NCI-H2029 treated with DMSO at 0.1 percent for 48 hours (cell line): Measurements from ENCODE around the gene FXYD3.
"Not testable (repeated sequence)": the region's sequence is repeated elsewhere in the genome, so short reads cannot be mapped to it uniquely, and the experiment has no call there.

Experiments used
- DNase-seq: peaks from one replicate; lab custom pipeline; 2025; lab: John Stamatoyannopoulos, UW

The FXYD3 gene

DNA sequence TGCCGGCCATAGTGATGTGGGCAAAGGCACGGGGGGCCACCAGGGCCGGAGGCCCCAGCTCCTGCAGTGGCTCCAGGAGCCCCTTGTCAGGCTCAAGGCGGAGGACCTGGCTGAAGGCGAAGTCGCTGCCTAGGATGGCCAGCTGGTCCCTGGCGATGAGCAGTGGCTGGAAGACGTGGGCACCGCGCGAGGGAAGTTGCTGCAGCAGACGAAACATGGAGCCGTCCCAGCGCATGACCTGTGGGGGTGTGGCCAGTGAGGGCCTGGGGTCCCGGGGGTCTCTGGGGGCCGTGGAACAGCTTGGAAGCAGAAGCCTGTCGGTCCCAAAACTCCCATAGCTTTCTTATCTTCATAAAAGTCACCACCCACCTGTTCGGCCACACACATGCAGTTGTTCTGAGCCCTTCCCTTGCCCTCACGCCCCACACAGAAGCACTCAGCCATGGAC is 9.7 kb downstream of the FXYD3 start:
- no peak for DNase-seq

DNA sequence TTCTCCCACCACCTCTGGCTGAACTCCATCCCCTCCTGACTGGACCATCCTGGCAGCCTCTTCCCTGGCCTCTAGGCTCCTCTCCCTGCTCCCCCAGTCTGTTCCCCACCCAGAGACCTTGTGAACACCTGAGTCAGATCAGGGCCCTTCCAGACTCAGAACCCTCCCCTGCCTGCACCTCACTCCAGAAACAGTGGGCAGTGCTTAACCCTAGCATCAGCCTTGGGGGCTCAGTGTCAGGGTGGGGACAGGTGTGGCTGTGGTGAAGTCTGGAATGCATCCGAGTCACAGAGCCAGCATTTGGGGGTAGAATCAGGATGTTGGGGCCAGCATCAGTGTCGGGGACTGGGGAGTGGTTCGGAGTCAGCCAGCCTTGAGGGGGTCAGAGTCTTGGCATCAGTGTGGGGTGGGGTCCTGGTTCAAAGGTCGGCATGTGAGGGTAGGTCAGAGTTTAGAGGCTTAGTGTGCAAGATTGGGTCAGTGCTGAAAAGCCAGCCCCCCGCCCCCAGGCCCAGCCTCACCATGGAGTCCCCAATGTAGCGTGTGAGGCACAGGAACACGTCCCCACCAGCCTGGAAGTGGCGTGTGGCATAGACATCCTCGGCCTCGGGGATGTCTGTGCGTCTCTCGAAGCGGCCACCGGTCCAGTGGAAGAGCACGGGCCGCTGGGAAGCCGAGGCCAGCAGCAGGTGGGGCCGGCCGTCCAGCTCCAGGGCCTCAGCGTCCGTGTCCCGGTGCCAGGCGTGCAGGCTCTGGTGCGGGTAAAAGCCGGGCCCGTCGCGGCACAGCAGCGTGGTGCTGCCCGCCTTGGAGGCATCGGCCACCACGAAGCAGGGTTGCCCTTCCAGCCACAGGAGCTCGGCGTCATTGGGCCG is 10.4 kb downstream of the FXYD3 start:
- no peak for DNase-seq

DNA sequence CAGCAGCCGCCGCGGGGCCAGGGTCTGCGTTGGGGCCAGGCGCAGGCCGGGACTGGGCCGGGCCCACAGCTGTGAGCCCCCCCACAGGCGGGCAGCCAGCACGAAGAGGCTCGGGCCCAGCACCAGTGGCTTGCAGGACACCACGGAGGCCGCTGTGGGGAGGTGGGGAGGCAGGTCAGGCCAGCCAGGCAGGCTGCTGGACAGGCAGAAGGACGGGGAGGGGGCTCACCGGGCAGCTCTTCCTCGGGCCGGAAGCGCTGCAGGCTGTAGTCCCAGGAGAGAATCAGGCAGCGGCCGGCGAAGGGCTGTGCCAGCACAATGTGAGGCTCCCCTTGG is 11.0 kb downstream of the FXYD3 start:
- DNase-seq = no peak

DNA sequence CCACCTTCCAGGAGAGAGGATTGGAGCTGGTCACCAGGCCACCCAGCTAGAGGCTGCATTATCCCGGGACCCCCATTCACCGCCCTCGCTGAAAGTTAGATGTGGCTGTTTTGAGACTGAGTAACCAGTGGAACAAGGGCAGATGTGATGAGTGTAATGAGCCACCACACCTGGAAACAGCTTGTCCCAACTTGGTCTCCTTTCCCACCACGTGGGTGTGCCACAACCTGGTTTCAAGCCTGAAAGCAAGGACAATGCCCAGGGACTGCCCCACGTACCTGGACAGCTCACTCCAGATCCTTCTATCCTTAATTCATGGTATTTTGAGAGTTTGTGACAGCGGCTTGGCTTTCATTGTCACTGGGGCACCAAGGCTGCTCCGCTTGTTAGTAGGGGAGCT is 12.2 kb downstream of the FXYD3 start:
- no peak for DNase-seq

DNA sequence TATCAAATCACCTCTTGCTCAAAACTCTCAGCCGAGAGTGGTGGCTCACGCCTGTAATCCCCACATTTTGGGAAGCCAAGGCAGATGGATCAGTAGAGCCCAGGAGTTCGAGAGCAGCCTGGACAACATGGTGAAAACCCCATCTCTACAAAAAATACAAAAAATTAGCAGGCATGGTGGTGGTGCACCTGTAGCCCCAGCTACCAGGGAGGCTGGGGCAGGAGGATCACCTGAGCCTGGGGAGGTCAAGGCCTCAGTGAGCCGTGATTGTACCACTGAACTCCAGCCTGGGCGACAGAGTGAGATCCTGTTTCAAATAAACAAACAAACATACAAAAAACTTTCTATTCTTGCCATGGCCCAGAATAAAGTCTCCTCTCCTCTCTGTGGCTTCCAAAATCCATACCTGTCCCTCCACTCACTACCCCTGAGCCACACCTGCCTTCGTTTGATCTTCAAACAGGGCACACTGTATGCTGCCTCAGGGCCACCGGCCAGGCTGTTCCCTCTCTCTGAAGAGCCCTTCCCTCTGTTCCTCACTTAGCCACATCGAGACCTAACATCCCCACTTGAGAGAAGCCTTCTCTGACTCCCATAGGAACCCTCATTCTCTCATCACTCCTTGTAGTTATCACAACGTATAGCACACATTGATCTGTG is 12.9 kb downstream of the FXYD3 start:
- no peak for DNase-seq

DNA sequence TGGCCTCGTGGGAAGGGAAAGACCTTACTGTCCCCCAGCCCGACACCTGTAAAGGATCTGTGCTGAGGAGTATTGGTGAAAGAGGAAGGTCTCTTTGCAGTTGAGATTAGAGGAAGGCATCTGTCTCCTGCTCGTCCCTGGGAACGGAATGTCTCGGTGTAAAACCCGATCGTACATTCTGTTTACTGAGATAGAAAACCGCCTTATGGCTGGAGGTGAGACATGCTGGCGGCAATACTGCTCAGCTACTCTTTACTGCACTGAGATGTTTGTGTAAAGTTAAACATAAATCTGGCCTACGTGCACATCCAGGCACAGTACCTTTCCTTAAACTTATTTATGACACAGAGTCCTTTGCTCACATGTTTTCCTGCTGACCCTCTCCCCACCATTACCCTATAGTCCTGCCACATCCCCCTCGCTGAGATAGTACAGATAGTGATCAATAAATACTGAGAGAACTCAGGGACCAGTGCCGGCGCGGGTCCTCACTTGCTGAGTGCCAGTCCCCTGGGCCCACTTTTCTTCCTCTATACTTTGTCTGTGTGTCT is 14.2 kb downstream of the FXYD3 start:
- DNase-seq = not testable (repeated sequence)

DNA sequence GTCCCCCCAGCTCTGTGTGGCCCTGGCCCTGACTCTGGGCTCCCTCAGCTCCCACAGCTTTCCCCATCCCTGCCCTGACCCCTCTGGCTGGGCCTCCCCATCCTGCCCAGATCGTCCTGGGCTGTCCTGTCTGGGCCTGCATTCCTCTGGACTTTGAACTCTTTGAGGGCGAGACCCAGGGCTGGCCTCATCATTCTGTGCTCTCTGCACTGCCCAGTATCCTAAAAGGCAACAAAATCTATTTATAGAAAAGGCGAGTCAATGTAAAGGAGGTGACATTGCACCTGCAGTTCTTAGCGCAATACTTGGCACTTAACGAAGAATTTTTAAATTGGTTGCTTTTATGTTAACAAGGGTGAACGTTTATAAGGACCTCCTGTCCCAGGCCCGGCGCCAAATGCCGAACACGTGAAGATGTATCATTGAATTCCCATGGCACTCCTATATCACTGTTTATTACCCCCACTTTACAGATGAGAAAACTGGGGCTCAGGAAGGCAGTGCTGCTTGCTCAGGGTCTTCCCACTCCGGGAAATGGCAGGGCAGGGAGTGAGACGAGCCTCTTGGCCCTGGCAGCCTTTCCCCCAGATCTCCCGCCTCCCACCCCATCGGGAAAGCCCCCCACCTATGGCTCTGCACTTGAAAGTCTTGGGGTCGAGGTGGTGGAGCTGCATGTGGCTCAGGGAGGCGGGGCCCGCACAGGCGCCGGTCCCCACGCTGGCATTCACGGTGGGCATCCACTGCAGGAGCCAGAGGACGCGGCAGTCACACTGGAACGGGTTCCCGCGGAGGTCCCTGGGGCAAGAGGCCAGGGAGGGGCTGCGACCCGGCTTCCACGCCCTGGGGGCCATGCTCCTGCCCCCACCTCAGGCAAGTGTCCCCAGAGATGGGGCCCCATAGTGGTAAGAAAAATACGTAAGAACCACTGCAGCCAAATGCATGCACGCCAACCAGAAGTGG is 15.4 kb downstream of the FXYD3 start:
- DNase-seq = no peak

DNA sequence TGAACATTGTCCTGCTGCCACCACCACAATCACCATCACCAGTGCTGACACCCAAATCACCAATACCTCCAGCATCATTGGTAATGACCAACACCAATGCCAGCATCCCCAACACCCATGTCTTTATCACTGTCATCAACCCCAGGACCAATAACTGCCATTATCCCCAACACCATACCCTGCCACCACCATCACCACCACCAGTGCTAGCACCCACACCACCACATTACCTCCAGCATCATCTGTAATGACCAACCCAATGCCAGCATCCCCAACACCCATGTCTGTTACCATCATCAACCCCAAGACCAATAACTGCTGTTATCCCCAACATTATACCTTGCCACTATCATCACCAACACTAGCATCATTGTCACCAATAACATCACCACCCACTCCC is 16.6 kb downstream of the FXYD3 start:
- DNase-seq = no peak

GRCh38 chr19:35133826-35134225 is 18.2 kb downstream of the FXYD3 start:
- DNase-seq = no peak

GRCh38 chr19:35134601-35135242 is 19.1 kb downstream of the FXYD3 start, which contains the start of gene LGI4:
TSS of gene LGI4 (minus strand) at chr19:35135059. CDS start at chr19:35134680, 379 bp downstream.
- DNase-seq = no peak

DNA sequence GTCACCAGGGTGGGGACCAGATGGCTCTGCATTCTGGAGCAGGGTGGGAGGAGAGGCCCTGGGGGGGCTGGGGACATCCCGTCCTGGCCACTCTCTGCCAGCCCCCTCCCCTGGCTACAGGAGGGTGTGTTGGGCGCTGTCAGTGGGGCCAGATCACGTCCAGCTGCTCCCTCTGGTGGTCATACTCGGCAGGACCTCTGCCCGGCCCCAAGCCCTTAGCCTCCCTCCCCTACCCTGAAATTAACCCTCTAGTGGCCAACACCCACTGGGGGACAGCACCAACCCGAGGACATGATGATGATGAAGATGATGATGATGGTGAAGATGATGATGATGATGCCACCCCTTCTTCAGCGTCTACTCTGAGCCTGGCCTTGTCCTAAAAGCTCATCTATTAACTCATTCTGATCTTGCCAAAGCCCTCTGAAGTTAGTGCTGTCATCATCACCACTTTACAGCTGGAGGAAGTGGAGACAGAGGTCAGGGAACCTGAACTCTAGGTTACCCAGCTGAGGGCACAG is 19.8 kb downstream of the FXYD3 start:
- peak; percentile 23 for DNase-seq

GRCh38 chr19:35136231-35136630 is 20.6 kb downstream of the FXYD3 start:
- DNase-seq = no peak

DNA sequence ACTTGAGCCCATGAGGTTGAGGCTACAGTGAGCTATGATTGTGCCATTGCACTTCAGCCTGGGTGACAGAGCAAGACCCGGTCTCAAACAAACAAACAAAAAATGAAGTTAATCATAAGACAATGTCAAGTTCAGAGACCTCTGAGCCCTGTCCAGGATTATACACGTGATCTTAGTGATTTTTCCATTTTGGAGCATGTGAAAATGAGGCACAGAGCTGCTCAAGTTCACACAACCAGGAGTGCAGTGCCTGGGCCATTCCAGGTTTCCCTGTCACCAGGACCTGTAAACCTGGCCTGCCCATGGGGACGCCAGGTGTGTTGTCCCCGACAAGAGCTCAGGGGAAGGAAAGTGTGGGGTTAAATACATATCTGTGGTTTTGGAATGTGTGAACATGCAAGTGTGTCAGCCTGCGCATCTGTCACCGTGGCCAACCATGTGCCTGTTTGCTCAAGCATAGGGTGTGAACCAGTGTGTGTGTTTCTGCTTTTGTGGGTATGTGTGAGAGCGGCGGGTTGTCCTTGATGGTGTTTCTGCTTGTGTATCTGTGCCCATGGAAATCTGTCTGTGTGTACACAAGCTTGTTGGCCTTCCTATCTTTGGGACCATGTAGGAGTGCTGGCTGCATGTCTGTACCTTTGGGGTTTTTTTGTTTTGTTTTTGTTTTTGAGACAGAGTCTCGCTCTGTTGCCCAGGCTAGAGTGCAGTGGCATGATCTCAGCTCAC is 21.5 kb downstream of the FXYD3 start:
- DNase-seq = no peak

GRCh38 chr19:35138305-35138892 is 22.8 kb downstream of the FXYD3 start, which contains the start of gene FXYD1:
TSS of gene FXYD1 (plus strand) at chr19:35138824. CDS start at chr19:35140080, 1,256 bp downstream.
- DNase-seq = no peak

- no peak for DNase-seq
Observed at GRCh38 chr19:35140207-35140961, 24.8 kb downstream of the FXYD3 start.

- DNase-seq = peak; percentile 77
Observed at GRCh38 chr19:35140962-35141836, 25.6 kb downstream of the FXYD3 start.

DNA sequence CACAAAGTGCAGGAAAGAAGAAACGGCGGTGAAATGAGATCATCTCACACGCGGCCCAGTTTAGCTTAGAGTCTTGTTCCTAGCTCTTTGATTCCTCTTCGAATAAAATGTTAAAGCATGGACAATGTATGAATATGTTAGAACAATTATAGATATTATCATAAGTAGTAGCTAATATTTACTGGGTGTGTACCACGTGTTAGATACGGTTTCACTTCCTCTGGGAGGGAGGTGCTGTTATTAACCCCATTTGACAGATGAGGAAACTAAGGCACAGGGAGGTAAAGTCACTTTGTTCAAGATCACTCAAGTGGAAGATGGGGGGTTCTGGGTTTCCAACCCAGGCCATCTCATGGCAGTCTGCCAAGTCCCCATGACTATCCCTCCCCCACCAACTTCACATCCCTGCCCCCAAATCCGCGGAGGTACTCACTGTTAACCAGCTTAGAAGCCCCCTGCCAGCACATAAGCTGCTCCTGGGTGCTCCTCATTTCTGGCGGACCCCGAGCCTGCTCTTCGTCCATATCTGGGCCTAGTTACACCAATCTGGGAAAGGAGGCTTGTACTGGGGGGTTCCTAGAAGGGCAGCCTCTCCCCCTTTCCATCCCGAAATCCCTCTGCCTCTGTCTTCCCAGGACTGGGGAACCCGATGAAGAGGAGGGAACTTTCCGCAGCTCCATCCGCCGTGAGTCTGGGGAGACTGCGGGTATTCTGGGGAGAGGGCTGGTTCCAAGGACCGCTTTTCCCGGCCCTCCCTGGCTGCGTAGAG is 26.4 kb downstream of the FXYD3 start:
- DNase-seq = no peak
